SIG-M5 treated with dmso at 0.1 percent for 504 hours (cell line): ENCODE results near the gene PELI3.
A peak's percentile ranks its signal among the peaks of the same experiment; 100 is the strongest.
"Not testable (repeated sequence)": the region's sequence is repeated elsewhere in the genome, so short reads cannot be mapped to it uniquely, and the experiment has no call there.

Experiments
- DNase-seq: peaks from one replicate; lab custom pipeline; 2025; ENCODE audit not compliant: unreplicated experiment; lab: John Stamatoyannopoulos, UW

The PELI3 gene, protein sequence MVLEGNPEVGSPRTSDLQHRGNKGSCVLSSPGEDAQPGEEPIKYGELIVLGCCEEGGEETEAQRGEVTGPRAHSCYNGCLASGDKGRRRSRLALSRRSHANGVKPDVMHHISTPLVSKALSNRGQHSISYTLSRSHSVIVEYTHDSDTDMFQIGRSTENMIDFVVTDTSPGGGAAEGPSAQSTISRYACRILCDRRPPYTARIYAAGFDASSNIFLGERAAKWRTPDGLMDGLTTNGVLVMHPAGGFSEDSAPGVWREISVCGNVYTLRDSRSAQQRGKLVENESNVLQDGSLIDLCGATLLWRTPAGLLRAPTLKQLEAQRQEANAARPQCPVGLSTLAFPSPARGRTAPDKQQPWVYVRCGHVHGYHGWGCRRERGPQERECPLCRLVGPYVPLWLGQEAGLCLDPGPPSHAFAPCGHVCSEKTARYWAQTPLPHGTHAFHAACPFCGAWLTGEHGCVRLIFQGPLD

DNA sequence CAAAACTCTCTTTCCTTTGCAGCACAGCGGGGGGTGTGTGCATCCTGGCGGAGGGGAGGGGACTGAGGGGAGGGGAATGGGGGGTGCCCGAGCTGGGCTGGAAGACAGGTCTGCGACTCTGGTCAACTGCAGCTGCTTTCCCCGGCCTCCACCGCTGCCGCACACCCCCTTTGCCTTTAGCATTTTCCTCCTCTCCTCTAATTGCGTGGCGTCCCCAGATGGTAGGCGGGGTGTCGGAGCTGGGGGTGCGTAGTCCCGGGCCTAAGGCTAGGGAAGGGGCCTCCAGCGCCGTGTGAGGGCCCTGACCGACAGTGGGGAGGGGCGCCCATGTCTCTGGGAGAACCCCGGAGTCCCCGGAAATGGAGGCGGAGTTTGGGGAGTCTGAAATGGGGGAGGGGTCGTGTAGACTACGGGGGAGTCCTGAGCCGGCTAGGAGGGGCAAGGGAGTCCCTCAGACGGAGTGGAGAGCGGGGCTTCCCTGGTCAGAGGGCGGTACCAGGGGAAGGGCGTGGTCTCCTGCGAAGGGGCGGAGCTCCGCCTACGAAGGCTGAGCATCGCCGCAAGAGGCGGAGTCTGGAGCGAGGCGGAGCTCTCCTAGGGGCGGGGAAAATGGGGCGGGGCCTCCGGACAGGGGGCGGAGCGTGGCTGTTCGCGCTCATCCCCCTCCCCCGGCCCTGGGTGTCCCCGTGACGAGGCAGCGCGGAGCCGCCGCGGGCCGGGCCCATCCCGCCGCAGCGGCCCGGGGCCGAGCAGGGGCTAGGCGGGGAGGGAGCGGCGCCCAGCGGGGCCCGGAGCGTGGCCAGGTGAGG is at the start of gene PELI3:
PELI3 (plus strand) TSS at position 681 of the 809 bp plus-strand sequence. CDS start 1,224 bp downstream, outside the sequence.
- DNase-seq = peak; percentile 87

DNA sequence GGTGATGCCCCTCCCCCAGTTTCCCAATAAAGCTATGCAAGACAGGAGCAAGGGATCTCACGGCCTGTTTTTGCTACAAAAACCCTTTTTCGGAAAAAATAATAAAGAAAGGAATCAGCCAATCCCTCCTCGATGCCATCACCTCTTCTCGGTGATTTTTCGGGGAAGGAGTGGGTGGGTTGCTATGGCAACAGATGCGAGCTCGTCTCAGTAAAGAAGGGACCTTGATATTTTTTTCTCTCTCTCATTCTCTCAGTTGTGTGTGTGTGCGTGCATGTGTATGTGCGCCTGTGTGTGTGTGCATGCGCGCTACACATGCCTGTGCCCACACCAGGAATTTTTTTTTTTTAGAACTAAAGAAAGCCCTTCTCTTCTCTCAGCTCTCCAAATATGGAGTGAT is 49.7 kb upstream of the PELI3 start:
- no peak for DNase-seq

DNA sequence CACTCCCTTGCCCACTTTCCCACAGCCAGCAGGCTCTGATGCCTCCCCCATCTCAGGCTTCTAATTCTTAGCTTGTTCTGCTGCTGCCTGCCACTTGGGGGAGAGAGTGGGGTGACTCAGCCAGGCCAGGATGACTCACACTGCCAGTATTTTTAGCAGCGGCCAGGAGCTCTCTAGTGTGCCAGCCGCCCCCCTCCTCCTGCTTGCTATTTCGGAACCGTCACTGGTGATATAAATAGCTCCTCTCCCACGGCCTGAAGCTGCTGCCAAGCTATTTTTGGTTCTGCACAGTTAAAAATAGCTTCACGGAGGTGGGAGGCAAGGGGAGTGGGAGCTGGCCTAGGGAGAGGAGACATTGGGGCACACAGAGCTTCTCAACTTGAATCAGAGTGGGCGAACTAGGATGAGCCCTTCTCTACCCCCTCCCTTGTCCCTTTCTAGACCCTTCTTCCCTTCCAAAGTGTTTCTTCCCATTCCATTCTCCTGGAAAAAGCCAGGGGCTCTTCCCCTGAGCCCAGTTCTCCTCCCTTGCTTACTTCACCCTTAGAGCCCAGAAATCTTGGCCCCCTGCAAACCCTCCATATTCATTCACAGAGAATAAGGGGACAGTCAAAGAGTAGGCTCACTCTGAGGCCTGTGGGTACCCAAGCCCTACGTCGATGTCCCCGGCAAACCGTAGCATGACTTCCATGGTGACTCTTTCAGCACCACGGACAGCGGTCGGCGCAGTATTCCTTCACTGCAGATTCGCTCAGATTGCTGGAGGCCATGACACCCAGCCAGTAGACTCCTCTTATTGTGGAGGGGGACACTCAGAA is 48.3 kb upstream of the PELI3 start:
- DNase-seq = peak; percentile 90

DNA sequence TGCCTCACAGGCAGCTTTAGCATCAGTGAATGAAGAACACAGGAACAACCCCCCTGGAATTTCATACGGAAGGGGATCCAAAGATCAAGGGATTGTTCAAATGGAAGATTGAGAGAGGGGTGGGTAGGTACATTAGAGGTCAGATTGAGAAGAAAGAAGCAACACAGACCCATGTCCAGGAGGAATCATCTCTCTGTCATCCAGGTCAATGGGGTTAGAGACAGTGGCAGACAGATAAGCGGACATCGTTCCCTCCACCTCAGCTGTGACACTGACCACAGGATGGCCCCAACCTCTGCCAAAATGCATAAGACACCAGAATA is 47.8 kb upstream of the PELI3 start:
- no peak for DNase-seq

DNA sequence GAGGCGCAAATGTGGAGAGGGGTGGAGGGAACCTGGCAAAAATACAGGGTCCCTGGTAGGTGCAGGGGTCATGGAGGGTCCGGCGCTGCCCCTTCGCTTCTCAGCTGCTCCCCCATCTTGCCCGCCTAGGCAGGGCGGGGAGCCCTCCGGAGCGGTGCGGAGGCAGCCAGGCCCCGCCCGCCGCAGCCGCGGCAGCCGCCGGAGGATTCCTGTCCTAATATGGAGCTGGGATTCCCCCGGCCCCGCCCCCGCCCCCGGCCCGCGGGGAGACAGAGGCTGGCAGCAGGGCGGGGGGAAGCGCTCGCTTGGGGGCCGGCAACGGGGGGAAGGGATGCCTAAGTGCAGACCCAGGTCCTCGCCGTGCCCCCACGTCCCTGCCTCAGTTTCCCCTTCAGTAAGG is 46.9 kb upstream of the PELI3 start:
- no peak for DNase-seq

DNA sequence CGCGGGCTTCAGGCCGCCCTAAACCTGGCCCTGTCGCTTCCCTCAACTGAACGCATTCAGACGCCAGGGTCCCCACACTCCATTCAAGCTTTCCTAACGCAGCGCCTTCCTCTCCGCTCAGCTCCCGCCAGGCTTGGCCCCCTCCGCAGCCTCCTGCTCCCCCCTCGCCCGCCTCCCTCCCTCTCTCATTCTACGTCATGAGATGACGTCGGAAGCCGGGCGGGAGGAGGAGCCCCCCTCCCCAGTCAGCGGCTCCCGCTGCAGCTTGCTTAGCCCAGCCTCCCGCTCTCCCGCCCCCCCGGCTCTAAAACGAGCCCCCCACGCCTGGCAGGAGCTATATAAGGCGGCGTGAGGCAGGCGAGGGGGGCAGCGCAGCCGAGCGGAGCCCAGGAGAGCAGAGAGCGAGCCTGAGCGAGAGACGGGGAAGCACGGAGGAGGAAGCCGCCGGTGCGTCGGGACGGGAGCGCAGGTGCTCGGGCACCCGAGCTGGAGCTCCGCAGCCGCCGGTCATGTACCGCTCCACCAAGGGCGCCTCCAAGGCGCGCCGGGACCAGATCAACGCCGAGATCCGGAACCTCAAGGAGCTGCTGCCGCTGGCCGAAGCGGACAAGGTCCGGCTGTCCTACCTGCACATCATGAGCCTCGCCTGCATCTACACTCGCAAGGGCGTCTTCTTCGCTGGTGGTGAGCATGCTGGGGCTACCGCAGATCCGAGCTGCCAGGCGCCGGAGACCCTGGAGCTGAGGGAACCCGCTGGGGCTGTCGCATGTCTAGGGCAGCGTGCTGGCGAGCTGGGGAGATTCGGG is 45.8 kb upstream of the PELI3 start, which contains the start of gene NPAS4:
NPAS4 (plus strand) TSS at position 365 of the 806 bp plus-strand sequence; CDS start at position 510, 145 bp downstream.
- DNase-seq = no peak

DNA sequence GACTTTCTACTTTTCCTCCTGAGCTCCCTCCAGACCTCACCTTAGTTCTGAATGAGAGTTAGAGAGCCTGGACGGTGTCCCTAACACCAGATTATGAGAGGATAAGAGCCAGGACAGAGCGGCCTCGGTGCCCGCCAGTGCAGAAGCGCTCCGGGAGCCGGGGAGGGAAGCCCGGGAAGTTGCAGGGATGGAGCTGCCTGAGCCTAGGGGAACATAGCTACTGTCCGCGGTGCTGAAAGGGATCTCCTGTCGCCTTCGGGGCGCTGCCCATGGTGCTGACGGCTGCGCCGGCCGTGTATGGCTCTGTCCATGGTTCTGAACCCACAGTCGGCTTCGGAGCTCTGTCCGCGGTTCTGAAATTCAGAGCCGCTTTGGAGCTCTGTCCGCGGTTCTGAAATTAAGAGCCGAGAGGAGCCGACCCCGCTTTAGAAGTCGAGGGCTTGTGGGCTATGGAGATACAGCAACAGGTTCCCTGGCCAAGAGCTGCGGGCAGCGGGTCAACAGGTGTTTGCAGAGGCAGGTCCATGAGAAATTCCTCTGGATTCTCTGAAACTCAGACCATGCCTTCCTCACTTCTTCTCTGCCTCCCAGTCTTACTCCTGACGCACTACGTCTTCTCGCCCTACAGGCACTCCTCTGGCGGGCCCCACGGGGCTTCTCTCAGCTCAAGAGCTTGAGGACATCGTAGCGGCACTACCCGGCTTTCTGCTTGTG is 45.1 kb upstream of the PELI3 start:
- DNase-seq = peak; percentile 84

DNA sequence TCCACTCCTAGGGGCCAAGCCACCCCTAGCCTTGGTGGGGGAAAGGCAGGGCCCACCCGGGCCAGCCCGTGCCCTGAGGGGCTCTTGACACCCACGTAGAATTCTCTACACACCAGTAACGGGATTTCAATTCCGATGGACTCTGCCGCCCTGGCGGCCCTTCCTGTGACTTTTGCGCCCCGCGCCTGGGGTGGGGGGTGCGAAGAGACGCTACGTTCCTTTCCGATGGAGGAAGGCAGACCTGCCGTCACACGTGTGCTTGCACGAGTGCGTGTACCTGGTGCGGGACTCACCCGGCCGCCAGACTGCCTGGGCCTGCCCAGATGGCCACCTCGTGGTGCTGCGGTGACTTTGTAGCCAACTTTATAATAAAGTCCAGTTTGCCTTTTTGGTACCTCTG is 40.4 kb upstream of the PELI3 start:
- no peak for DNase-seq

DNA sequence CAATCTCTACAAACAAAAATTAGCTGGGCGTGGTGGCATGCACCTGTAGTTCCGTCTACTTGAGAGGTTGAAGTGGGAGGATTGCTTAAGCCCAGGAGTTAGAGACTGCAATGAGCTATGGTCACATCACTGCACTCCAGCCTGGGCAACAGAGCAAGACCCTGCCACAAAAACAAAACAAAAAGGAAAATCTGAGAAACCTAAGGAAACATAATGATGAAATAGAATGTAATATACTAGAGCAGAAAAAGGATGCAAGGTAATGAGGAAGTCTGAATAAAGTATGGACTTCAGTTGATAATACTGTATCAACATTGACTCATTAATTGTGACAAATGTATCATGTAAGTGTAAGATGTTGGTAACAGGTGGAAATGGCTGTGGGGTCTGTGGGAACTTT is 37.8 kb upstream of the PELI3 start:
- no peak for DNase-seq

DNA sequence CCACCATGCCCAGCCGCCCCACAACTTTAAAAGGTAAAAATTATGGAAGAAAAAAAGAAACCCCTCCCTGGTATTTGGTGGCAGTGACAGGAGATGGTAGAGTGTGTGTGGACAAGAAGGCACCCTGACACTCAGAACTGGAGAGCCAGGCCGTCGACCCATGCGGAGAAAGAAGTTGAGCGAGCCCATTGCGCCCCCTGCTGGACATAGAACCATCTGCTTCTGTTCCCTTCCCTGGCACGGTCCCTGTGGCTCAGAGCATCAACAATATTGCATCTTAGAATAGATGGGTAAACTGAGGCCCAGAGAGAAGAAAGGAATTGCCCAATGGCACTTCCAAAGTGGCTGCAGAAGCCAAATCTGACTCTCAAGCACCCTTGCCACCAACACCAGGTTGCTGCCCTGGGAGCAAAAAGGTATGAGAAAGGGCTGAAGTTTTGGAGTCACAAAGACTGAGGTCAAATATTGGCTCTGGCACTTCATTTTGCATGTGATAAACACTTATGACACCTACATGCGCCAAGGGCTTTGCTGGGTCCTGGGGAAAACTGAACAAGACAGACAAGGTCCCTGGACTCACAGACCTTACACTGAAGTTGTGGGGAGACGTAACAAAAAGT is 36.6 kb upstream of the PELI3 start:
- peak; percentile 59 for DNase-seq

DNA sequence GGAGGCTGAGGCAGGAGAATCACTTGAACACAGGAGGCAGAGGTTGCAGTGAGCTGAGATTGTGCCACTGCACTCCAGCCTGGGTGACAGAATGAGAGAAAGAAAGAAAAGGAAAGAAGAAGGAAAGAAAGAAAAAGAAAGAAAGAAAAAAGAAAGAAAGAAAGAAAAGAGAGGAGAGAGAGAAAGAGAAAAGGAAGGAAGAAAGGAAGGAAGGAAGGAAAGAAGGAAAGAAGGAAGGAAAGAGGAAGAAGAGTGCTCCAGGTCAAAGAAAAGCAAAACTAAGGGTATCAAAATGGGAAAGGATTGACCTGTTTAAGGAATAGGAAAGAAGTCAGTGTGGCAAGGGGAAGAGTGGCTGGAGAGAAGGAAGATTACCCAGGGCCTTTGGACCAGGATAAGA is 35.4 kb upstream of the PELI3 start:
- not testable (repeated sequence) for DNase-seq

DNA sequence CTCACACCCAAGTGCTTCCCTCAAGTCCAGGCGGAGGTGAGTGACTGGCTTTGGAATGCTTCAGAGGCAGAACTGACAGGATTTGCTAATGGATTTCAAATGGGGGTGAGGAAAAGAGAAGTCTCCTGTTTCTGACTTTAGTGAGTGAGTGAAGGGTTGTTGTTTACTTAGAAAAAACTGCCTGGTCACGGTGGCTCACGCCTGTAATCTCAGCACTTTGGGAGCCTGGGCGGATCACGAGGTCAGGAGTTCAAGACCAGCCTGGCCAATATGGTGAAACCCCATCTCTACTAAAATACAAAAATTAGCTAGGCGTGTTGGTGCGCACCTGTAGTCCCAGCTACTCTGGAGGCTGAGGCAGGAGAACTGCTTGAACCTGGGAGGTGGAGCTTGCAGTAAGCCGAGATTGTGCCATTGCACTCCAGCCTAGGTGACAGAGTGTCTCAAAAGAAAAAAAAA is 34.8 kb upstream of the PELI3 start:
- not testable (repeated sequence) for DNase-seq

DNA sequence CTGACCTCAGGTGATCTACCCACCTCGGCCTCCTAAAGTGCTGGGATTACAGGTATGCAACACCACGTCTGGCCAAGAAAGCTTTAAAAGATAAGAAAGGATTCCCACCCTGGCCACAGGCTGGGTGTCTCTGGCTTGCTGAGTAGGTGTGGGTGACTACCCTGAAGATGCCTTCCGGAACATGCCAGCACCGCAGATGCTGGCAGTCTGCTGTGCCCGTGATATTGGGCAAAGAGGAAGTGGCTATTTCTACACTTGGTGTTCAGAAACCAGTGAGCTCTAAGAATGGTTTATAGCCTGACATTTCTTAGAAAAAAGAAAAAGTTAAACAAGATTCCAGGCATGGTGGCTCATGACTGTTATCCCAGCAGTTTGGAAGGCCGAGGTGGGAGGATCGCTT is 34.1 kb upstream of the PELI3 start:
- peak; percentile 14 for DNase-seq

DNA sequence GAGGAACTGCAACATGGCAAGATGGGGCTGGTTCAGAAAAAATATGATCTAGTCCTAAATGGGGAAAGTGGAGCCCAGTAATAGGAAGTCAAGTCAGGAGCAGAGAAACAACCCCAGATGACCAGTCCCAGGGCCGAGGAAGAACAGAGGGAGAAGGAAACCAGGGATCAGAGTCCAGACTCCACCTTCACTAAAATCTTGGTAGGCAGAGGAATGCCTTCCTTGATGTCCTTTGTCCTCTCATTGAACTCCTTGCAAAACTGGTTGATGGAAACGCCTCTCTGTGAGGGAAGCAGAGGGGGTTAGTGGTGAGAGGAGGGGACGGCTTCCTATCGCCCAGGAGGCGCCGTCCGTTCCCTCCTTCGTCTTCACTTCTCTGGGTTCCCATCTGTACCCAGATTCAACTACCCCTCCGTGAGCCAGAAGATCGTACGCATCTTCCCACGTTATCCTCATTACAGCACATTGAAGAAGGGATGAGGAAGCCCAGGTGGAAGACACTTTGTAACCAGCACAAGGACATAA is 28.7 kb upstream of the PELI3 start:
- DNase-seq = no peak

DNA sequence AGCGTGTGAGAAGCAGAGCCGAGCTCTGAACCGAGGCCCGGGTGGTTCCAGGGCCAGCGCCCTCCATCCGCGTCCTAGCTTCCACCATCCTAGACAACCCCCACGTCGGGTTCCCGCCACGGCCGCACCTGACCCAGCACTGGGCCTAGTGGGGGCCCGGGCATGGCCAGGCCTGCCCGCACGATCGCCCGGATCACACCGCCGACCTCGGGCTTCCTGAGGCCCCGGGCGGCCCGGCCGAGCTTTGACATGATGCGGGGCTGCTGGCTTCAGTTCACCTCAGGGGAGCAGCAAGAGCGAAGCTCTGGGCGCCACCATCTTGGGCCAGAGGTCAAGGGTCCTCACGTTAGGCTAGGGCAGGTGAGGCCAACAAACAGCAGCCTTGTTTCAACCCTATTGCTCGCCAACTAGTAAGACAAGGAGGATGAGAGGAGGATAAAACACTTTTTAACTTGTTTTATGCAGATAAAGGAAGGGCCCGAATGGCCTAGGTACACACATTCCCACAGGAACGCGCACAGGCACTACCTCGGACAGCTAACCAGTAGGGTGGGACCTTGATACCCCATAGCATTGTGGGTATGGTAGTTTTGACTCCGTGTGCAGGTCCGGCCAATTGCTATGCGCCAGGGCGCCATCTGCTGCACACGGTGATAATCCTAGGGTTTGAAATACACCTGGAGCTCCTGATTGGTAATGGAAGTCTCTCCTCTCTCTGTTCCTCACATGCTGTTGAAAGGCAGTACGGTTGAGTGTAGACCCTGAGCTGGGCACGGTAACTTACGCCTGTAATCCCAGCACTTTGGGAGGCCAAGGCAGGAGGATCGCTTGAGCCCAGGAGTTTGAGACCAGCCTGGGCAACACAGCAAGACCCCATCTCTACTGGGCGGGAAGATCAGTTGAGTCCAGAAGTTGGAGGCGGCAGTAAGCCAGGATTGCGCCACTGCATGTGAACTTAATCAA is 27.9 kb upstream of the PELI3 start, which contains the start of gene MRPL11:
MRPL11 (minus strand) TSS at position 345 of the 963 bp plus-strand sequence; CDS start at position 251, 94 bp downstream.
- peak; percentile 95 for DNase-seq

DNA sequence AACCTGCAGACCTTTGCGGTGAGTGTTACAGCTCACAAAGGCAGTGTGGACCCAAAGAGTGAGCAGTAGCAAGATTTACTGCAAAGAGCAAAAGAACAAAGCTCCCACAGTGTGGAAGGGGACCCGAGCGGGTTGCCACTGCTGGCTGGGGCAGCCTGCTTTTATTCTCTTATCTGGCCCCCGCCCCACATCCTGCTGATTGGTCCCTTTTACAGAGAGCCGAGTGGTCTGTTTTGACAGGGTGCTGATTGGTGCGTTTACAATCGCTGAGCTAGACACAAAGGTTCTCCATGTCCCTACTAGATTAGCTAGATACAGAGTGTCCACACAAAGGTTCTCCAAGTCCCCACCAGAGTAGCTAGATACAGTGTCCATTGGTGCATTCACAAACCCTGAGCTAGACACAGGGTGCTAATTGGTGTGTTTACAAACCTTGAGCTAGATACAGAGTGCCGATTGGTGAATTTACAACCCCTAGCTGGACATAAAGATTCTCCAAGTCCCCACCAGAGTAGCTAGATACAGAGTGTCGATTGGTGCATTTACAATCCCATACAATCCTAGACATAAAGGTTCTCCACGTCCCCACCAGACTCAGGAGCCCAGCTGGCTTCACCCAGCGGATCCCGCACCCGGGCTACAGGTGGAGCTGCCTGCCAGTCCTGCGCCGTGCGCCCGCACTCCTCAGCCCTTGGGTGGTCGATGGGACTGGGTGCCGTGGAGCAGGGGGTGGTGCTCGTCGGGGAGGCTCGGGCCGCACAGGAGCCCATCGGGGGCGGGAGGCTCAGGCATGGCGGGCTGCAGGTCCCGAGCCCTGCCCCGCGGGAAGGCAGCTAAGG is 26.4 kb upstream of the PELI3 start:
- not testable (repeated sequence) for DNase-seq

DNA sequence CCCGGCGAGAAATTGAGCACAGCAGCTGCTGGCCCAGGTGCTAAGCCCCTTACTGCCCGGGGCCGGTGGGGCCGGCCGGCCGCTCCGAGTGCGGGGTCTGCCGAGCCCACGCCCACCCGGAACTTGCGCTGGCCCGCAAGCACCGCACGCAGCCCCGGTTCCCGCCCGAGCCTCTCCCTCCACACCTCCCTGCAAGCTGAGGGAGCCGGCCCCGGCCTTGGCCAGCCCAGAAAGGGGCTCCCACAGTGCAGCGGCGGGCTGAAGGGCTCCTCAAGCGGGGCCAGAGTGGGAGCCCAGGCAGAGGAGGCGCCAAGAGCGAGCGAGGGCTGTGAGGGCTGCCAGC is 25.8 kb upstream of the PELI3 start:
- not testable (repeated sequence) for DNase-seq
